ENCODE data around the gene ZNF467.
A peak's percentile ranks its signal among the peaks of the same experiment; 100 is the strongest.

Gene ZNF467

GRCh38 chr7:149767068-149767467 is 6.3 kb downstream of the ZNF467 start:
- no peak for DNase-seq

- DNase-seq, result no peak
These were observed 7.2 kb downstream of the ZNF467 start for GRCh38 chr7:149766135-149766675.

- no peak for DNase-seq
These were observed 7.8 kb downstream of the ZNF467 start for GRCh38 chr7:149765399-149766121.

GRCh38 chr7:149764481-149765398 is 8.6 kb downstream of the ZNF467 start:
- DNase-seq, result no peak

GRCh38 chr7:149763563-149764240 is 9.7 kb downstream of the ZNF467 start:
- DNase-seq, result no peak

- DNase-seq, result no peak
These were observed 10.8 kb downstream of the ZNF467 start for GRCh38 chr7:149762610-149763009.

GRCh38 chr7:149762089-149762488 is 11.3 kb downstream of the ZNF467 start:
- no peak for DNase-seq

GRCh38 chr7:149761307-149761706 is 12.1 kb downstream of the ZNF467 start:
- no peak for DNase-seq

GRCh38 chr7:149760538-149760937 is 12.8 kb downstream of the ZNF467 start:
- no peak for DNase-seq

- DNase-seq, result no peak
These were observed 14.1 kb downstream of the ZNF467 start for GRCh38 chr7:149759093-149759860.

- DNase-seq, result no peak
These were observed 19.8 kb downstream of the ZNF467 start for GRCh38 chr7:149753375-149754233.

- no peak for DNase-seq
These were observed 20.7 kb downstream of the ZNF467 start for GRCh38 chr7:149752646-149753045.

GRCh38 chr7:149751043-149751775 is 22.2 kb downstream of the ZNF467 start:
- DNase-seq, result no peak

- DNase-seq, result no peak
These were observed 23.1 kb downstream of the ZNF467 start for GRCh38 chr7:149750122-149750845.

- DNase-seq, result no peak
These were observed 25.1 kb downstream of the ZNF467 start for GRCh38 chr7:149748076-149748874.

GRCh38 chr7:149743476-149744255 is 29.7 kb downstream of the ZNF467 start:
- DNase-seq, result no peak

GRCh38 chr7:149742075-149742701 is 31.2 kb downstream of the ZNF467 start:
- peak; percentile 47 for DNase-seq

GRCh38 chr7:149741629-149742028 is 31.8 kb downstream of the ZNF467 start:
- no peak for DNase-seq
